Measurements from ENCODE around the gene BTD. TPM values are rescaled to one million over a fixed set of nuclear protein-coding genes. Genes with fewer than 3 reads are reported as not detected.

BTD gene
- total and polyA plus RNA-seq, 10 of the 15 experiments (the other 5 are each of a cell fraction or from before 2014, with no cell fraction given): 3.4 to 10.3 (median 5.0) TPM

GRCh38 chr3:15591242-15591641 lies 10.3 kb upstream of the BTD start:
- ChIA-PET RAD21 (ENCODE audit: unreplicated experiment) (no interaction called here), SMC1A (ENCODE audit: uncharacterized antibody, unreplicated experiment) (no interaction called here), CTCF (interaction anchor here (0.8 kb wide), 1 partner anchor 10 kb away, joined by 4 read pairs; the partner anchor contains the start of genes BTD and HACL1), POLR2A (no interaction called here)
- Histone ChIP-seq H3K36me3 (ENCODE audit: control insufficient read depth in 2 of 2, insufficient read depth in 2 of 2, low read length in 1 of 2) (peaks cover 0 to 10% of the 10 kb centered on the region in 2 experiments; a peak in 2 of 4 replicates), H3K27ac (ENCODE audit: control insufficient read depth, insufficient read depth) (no peak overlapping the region), H3K4me1 (ENCODE audit: control insufficient read depth, insufficient read depth, low read length) (no peaks in the 10 kb centered on the region), H3K9ac (ENCODE audit: control insufficient read depth, insufficient read depth, low read length) (no peak overlapping the region), H2AFZ (ENCODE audit: control insufficient read depth, low read depth, low read length) (no peak overlapping the region), H3K9me3 (replicated peaks; ENCODE audit: control insufficient read depth, insufficient read depth, low read length) (no peaks in the 10 kb centered on the region), H3K79me2 (ENCODE audit: control insufficient read depth, insufficient read depth, low read length) (no peaks in the 10 kb centered on the region), H3K4me3 (no peak overlapping the region), H3K27me3 (replicated peaks in 1 of 2; ENCODE audit: control insufficient read depth in 2 of 2, insufficient read depth in 2 of 2, low read length in 1 of 2) (no peaks in the 10 kb centered on the region), H4K20me1 (ENCODE audit: control insufficient read depth, insufficient read depth) (no peaks in the 10 kb centered on the region), H3K4me2 (ENCODE audit: control insufficient read depth, insufficient read depth) (no peak overlapping the region)
- DNase-seq (ENCODE audit: low read depth, low spot score) (no peak), FAIRE-seq (no peak), ATAC-seq (no peak)
- intact Hi-C loops (cut with micrococcal nuclease; ENCODE audit: unreplicated experiment) (no loop called here), in situ Hi-C loops (cut with MboI) (no loop called here)
- TF ChIP-seq PML (IDR thresholded peaks at IDR 0.05; ENCODE audit: low read length) (no peak), ASH2L (IDR thresholded peaks at IDR 0.05; ENCODE audit: borderline replicate concordance, low read depth) (no peak), NBN (IDR thresholded peaks at IDR 0.05) (no peak), IRF3 (IDR thresholded peaks at IDR 0.05) (no peak), TAF1 (IDR thresholded peaks at IDR 0.05; ENCODE audit: borderline replicate concordance, low read depth, low read length) (no peak), CBX3 (IDR thresholded peaks at IDR 0.05; ENCODE audit: borderline replicate concordance, low read depth) (no peak), STAT1 (conservative IDR thresholded peaks at IDR 0.05) (no peak), ZNF592 (IDR thresholded peaks at IDR 0.05) (no peak), PKNOX1 (IDR thresholded peaks at IDR 0.05) (no peak), MLLT1 (IDR thresholded peaks at IDR 0.05) (no peak), RUNX3 (IDR thresholded peaks at IDR 0.05; ENCODE audit: low read length) (no peak), ELK1 (IDR thresholded peaks at IDR 0.05; ENCODE audit: low read depth, low read length) (no peak), TCF3 (IDR thresholded peaks at IDR 0.05; ENCODE audit: borderline replicate concordance, insufficient read depth, low read depth, low read length) (no peak), MEF2B (IDR thresholded peaks at IDR 0.05; ENCODE audit: partially characterized antibody, poor library complexity, severe bottlenecking) (no peak), TCF12 (IDR thresholded peaks at IDR 0.05; ENCODE audit: low read depth, low read length) (no peak), HDAC2 (IDR thresholded peaks at IDR 0.05) (no peak), MAX (IDR thresholded peaks at IDR 0.05; ENCODE audit: low read depth, low read length) (no peak)
- 94% methylated on average over 3 of the region's 3 CpGs for WGBS (ENCODE audit: insufficient coverage, insufficient replicate concordance, low lambda C conversion rate, missing lambda C conversion rate)
- no TSS peak for BruUV-seq (replicated peaks)
